ENCODE measurements around the gene SLC3A2.
A peak's percentile ranks its signal among the peaks of the same experiment; 100 is the strongest.

SLC3A2 gene

DNA sequence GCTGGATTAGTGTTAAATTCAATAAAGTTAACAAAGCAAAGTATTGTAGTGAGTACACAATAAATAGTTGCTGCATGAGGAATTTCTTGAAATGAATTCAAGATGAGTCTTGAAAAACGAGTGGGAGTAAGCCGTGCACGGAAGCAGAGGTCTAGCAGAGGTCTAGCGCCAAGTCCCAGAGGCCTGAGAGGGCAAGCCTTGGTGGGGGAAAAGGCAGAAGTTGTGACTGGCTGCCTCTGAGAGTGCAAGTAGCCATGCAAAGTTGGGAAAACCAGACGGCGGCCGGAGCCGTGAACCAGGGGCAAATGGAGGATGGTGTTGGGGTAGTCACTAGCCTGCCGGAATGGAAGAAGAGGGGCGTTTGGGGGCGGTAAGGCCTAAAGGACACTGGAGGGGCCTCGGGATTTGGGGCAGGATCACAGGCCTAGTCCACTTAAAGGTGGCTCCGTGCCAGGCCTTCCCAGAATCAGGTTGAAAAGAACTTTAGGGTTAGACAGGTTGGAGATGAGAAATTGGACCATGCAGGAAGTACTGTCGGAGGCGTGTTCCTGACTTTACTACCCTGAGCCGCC lies 379 bp upstream of the SLC3A2 start:
- no peak for DNase-seq (ENCODE audit: low spot score)

DNA sequence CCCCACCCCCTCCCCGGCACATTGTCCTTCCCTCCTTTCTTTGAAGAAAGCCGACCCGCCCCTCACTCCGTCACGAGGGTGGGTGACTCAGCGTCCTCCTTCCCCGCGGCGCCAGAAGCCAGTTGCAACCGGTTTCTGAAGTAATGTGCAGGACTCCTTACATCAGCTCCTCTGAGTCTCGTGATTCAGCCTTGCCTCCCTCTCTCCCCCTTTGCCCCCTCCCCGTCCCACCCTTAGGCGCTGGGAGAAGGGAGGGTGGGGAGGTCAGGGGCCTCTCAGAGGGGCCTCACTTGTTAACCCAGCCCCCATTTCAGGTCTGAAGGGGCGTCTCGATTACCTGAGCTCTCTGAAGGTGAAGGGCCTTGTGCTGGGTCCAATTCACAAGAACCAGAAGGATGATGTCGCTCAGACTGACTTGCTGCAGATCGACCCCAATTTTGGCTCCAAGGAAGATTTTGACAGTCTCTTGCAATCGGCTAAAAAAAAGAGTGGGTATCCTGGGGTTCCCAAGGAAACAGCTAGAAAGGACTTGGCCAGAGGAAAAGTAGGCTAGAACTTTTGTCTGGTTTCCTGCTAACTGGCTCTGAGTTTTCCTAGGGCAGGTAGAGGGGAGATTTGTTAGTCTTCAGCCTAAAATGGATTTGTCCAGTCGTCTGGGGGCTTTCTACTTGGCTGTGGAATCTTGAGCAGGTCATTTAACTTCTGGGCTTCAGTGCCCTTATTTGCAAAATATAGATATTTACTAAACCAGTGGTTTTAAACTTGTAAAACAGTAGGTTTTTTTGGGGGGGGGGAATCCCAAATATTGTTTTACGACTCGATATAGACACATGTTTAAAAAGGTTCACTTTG lies 1.1 kb downstream of the SLC3A2 start:
- DNase-seq (ENCODE audit: low spot score), result peak; percentile 83

DNA sequence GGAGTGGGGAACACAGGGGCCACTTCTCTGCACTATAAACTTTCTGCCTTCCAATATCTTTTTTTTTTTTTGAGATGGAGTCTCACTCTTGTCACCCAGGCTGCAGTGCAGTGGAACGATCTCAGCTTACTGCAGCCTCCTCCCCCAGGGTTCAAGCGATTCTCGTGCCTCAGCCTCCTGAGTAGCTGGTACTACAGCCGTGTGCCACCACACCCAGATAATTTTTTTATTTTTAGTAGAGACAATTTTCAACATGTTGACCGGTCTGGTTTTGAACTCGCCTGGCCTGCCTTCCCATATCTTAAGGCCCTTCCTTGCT lies 1.7 kb downstream of the SLC3A2 start:
- no peak for DNase-seq (ENCODE audit: low spot score)

DNA sequence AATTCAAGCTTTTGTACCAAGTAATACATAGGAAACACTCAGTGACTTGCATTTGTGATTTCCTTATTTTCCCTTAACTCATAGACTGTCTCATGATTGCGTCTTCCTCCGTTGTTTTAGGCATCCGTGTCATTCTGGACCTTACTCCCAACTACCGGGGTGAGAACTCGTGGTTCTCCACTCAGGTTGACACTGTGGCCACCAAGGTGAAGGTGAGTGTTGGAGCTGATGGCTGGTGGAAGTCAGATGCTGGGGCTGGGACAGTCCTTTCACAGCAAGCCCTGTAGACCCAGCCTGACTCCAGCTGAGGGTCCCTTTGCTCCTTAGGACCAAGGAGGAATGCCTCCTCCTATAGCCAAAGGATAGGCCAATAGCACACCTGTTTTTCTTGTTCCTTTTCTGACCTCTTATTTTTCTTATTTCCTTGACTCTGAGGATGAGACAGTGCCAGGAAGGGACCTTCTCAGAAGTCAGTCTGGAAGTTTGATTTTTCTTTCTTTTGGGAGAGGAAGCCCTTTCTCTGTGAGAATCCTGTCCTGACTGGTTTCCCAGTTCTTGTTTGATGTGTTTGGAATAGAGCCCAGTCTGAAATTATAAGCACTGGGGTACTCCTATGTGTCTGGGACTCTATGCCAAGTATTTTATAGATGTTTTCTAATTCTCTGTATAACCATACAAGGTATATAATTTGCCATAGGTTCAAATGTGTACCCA lies 2.2 kb downstream of the SLC3A2 start:
- DNase-seq (ENCODE audit: low spot score), result no peak

DNA sequence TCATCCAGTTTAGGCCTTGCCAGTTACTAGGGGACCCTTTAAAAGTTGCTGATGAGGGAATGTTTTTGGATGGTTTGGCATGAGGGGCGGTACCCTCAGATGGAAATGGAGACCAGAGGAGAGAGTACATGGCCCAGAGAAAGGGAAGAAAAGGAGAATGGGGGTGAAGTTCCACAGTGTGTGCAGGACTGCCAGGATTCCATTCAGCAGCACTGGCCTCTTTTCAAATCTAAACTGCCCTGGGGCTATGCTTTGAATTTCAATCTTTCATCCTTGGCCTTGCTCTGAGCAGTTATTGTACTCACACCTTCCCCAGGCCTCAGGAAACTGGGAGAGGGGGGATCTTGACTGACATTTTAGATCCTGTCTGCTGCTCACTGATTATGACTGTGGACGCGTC lies 3.0 kb downstream of the SLC3A2 start:
- DNase-seq (ENCODE audit: low spot score), result peak; percentile 49

DNA sequence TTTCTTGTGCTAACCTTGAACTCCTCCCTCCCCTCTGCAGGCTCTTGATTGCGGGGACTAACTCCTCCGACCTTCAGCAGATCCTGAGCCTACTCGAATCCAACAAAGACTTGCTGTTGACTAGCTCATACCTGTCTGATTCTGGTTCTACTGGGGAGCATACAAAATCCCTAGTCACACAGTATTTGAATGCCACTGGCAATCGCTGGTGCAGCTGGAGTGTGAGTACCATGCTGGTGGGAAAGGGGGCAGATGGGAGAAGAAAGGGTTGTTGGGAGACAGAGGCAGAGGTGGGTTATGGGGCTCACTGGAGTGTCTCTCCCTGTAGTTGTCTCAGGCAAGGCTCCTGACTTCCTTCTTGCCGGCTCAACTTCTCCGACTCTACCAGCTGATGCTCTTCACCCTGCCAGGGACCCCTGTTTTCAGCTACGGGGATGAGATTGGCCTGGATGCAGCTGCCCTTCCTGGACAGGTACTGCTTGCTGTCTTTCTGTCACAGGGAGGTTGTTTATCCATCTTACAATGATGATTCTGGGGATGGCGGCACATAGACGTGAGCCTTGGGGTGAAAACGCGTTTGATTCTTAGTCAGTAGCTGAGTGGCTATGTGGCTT lies 4.5 kb downstream of the SLC3A2 start:
- no peak for DNase-seq (ENCODE audit: low spot score)

DNA sequence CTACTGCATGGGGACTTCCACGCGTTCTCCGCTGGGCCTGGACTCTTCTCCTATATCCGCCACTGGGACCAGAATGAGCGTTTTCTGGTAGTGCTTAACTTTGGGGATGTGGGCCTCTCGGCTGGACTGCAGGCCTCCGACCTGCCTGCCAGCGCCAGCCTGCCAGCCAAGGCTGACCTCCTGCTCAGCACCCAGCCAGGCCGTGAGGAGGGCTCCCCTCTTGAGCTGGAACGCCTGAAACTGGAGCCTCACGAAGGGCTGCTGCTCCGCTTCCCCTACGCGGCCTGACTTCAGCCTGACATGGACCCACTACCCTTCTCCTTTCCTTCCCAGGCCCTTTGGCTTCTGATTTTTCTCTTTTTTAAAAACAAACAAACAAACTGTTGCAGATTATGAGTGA lies 7.7 kb downstream of the SLC3A2 start:
- no peak for DNase-seq (ENCODE audit: low spot score)

DNA sequence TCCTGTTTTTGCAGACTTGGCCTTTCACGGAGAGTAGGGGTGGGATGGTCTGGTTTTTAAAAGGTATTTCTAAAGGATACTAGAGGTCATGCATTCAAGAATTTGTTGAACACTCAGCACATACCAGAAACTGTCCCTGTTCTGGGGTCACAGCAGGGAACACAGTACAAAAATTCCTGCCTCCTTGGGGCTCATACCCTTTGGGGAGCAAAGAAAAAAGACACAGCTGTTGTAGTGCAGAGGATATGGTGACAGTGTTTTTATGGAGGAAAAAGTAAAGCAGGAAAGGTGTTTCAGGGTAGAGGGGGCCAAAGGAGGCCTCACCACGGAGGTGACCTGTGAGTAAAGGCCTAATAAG lies 8.4 kb downstream of the SLC3A2 start:
- no peak for DNase-seq (ENCODE audit: low spot score)

DNA sequence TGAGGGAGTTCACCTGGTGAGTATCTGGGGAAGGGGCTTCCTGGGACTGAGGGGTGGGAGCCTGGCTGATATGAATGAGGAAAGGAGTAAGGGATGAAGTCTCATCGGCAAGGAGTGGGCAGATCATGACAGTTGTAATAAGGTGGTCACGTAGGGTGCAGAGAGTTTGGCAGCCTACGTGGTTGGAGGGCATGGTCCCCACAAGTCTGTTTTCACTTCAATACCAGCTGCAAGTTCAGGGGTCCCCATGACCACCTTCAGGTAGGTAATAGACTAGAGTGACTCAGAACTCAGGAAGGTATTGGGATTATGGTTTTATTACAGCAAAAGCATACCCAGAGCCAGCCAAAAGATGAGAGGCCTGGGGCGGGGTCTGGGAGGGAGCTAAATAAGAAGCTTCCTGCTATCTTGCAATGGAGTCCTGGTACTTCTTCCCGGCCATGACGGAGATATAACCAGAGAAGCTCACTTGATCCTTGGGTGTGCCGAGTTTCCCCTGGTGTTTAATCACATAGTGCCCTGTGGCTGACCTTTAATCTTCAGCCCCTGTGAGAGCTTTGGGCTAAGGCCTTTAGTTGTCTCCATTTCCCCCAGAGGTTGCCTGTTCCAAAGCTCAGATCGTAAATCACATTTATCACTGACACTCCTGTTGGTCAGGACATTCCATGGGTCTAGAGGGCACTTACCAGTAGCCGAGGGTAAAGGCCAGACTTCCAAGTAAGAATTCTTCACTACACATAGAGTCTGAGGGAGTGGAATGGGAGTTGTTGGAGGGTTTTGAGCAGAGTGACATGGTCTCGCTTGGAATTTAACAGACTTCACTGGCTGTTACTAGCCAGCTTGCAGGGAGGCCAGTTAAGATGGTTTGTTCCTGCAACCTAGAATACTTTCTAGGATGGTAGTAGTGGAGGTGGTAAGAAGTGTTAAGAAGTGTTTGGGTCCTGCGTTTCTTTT lies 9.1 kb downstream of the SLC3A2 start:
- no peak for DNase-seq (ENCODE audit: low spot score)

DNA sequence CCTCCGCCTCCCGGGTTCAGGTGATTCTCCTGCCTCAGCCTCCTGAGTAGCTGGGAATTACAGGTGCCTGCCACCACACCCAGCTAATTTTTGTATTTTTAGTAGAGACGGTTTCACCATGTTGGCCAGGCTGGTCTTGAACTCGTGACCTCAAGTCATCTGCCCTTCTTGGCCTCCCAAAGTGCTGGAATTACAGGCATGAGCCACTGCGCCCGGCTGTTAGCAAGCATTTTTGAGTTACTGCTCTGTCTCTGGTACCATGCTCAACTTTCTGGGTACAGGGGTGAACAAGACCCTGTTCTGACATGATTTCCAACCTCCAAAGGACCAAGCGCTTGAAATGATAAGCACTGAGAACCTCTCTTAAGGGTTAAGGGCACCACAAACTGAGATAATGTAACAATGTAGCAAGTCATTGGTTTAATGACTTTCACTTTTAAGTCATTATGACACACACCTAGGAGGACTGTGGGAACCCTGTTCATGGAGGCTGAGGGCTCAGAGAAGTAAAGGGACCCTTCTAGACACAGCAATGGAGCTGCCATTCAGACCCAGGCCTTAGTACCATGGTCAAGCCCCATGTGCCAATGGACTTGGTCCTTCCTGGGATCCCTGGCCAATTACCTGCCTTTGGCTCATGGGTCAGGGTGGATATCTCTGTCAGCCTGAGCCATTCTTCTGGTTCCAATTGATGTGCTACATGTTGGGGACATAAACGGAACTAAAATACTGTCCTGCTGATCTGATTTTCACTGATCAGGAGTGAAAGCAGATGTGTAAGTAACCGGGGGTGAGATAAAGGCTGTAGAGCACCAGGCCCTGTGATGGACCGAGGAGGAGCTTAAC lies 11.6 kb downstream of the SLC3A2 start:
- DNase-seq (ENCODE audit: low spot score), result no peak

DNA sequence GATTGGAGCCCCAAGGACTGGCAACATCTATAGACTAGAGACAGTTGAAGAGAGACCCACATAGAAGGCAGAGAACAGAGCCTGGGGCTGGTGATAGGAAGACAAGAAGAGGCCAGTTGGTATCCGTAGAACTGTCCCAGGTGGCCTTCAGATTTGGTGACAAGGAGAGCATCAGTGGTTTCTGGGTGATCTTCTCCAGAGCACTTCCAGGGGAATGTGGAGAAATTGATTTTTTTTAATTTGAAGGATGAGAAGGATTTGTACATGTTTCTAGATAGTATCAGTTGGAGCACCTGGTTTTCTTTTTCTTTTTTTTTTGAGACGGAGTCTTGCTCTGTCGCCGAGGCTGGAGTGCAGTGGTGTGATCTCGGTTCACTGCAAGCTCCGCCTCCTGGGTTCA lies 14.8 kb downstream of the SLC3A2 start:
- no peak for DNase-seq (ENCODE audit: low spot score)

DNA sequence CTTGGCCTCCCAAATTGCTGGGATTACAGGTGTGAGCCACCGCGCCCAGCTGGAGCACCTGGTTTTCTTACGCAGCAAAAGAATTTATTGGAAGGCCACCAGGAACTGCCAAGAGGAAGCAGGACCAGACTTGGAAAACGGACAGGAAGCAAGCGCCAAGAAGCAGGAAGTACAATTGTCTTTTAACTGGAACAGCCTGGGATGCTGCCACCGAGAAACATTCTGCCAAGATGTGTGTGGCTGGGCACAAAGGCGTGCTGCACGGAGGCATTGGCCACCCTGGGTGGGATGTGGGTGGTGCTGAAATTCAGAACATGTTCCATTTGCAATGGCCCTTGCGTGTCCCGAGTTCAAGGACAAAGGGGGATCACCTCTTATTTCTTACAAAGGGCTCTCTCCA lies 15.4 kb downstream of the SLC3A2 start:
- DNase-seq (ENCODE audit: low spot score), result no peak

DNA sequence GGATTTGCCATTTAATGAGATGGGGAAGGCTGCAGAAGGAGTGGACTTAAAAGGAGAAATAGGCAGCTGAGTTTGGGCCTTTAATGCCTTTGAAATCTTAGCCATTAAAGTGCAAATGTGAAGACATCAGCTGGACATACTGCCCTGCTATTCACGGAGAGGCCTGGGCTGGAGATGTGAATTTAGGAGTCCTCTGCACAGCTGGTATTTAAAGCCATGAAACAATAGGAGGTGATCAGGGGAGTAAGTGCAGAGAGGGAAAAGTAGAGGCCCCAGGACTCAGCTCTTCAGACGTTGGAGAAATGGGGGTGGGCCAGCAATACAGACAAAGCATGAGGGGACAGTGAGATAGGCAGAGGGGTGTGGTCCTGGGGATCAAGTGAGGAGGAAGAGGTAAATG lies 16.6 kb downstream of the SLC3A2 start:
- DNase-seq (ENCODE audit: low spot score), result no peak

DNA sequence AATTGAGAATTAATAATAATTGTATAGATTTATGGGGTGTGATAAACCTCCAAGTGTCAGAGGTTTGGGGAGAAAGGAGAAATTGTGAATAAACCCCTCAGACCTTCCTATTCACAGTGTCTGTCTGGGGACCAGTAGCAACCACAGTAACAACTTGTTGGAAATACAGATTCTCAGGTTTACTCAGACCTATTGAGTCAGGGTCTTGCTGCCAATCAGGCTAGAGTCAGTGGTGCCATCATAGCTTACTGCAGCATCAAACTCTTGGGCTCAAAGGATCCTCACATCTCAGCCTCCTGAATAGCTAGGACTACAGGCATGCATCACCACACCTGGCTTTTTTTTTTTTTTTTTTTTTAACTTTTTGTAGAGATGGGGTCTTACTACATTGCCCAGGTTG lies 17.3 kb downstream of the SLC3A2 start:
- no peak for DNase-seq (ENCODE audit: low spot score)

DNA sequence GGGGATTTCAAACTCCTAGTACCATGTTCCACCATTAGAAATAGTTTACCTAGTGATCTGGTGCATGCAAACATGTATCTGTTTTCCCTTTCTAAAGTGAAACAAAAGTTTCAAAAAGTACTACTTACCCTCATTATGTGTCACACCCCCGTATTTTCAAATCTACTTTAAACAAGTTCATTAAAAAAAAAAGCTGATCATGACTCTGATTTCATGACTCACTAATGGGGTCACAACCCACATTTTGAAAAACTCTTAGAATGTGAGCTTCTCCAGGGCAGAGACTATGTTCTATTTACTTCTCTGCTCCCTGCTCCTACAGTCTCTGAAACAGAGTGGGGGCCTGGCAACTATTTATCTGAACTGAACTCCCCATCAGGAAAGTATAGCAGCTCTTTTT lies 22.2 kb downstream of the SLC3A2 start:
- no peak for DNase-seq (ENCODE audit: low spot score)

DNA sequence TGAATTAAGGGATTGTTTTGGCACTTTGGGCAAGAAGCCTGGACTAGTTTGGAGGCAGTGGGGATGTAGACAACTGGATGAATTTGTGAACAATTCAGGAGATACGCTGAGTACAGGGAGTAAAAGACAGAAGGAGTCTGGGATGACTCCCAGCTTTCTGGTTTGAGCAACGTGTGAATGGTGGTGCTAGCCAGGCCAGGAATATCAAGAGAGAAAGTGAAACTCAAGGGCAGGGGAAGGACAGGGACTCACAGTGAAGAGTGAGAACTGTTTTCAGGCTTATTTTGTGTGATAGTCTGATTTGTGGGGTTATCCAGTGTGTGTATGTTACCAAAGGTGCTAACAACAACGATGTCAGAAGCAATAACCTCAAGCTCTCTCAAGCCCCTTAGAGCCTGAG lies 24.6 kb downstream of the SLC3A2 start:
- no peak for DNase-seq (ENCODE audit: low spot score)

DNA sequence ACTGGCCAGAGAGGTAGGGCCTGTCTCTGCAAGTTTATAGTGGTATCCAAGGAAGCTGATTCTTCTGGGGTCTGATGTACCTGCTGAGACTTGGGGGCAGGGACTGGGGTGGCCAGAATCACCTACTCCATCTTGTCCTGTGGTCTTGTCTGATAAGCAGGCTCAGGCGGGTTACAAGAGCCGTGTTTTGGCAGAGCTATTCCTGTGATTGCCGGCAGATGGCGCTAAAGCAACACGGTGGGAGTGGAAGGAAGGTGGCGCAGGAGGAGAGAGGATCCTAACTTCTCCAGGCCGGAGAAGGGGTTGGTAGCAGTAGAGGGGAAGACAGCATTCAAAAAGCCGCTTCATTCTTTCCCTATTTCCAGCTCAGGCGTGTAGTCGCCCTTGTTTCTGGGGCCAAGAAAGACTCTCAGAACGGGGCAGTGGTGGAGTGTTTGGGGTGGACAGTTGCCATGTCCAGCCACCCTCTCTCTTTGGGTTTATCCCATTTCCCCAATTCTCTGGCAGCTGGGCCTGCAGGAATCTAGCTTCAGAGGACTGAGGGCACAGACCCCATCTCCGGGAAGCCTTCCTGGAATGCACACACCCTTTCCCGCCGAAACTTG lies 25.3 kb downstream of the SLC3A2 start:
- DNase-seq (ENCODE audit: low spot score), result peak; percentile 78

DNA sequence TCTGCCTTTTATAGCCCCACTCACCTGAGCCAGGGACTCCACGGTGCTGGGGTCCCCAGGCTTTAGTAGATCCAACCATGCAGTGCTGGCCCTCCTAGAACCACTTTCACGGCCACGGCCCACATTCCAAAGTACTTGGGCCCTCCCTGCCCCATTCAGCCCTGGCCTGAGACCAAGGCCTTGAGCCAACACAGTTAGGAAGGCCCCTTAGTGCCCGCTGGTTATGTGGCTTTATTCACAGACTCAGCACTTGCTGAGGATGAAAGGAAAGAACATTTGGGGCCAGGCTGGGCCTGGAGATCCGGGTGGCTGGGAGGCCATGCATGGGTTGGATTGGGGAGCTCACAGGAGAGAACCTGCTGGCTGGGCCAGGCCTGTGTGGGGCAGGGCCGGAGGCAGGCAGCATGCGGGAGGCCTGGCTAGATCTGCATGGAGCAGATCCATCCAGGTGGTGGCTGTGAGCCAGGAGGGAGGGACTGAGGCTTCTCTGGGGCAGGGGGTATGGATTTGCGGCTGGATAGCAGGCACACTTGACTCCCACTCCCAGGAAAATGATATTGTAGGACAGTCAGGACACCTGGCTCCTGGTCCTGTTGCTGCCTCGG lies 27.9 kb downstream of the SLC3A2 start:
- no peak for DNase-seq (ENCODE audit: low spot score)

DNA sequence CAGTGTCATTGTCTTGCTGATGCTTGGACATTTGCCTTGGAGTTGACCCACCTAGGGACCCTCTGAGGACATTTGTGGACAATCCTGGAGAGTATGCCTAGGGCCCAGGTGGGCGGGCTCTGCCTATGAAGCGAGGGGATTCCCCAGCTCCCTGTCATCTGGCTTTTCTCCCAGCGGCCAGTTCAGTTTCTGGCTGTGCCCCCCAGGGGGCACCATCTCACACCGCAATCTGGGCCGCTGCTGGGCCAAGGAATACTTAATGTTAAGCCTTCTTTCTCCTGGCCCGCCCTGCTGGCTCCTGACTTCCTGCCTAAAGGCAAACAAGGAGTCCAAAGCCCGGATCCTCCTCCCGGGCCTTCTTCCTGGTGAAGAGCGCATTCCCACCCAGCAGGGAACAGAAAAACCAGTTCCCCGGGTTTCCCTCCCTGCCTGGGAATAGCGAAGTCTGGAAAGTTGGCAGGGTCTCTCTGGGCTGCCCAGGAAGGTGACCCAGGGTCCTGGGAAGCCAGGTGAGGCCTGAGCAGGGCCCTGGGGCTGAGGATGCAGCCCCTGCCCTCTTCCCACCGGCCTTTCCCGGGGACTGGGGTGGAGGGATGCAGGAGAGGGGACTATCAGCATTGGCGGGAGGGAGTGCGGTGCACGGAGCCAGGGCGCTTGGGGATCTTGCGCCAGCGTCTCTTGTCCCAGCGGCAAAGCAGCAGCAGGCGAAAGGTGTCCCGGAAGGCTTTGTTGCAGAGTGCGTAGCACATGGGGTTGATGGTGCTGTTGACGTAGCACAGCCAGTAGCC lies 28.6 kb downstream of the SLC3A2 start:
- peak; percentile 43 for DNase-seq (ENCODE audit: low spot score)
